Hepatocyte (in vitro differentiated cells): ENCODE results near the gene PDE7B. TPM values are rescaled to one million over a fixed set of nuclear protein-coding genes. Genes with fewer than 3 reads are reported as not detected.

Experiments used
- DNase-seq: peaks from one replicate; pipeline ENCODE4 v3.0.0-alpha.2; 2016; ENCODE audit warnings: low spot score
- H2AFZ ChIP-seq: fragments of 200-600 bp; sonication (generic); 2 replicates; pipeline ENCODE4 v1.6.0; 2016; ENCODE audit warnings: antibody characterized with exemption, mild to moderate bottlenecking
- H3K27ac ChIP-seq: fragments of 200-600 bp; sonication (generic); 2 replicates; pipeline ENCODE4 v1.5.1; 2016; ENCODE audit warnings: mild to moderate bottlenecking
- H3K27me3 ChIP-seq: fragments of 200-600 bp; sonication (generic); 2 replicates; pipeline ENCODE4 v1.6.1; 2016
- H3K36me3 ChIP-seq: fragments of 200-600 bp; sonication (generic); replicated peaks from 2 replicates; pipeline ENCODE4 v1.5.1; 2016; ENCODE audit warnings: low read depth; ENCODE audit not compliant: insufficient read depth
- H3K4me1 ChIP-seq: fragments of 200-600 bp; sonication (generic); 2 replicates; pipeline ENCODE4 v1.5.1; 2016; ENCODE audit warnings: mild to moderate bottlenecking, moderate library complexity; ENCODE audit not compliant: insufficient read depth
- H3K4me2 ChIP-seq: fragments of 200-600 bp; sonication (generic); 2 replicates; pipeline ENCODE4 v1.6.0; 2016
- H3K4me3 ChIP-seq: fragments of 200-600 bp; sonication (generic); 2 replicates; pipeline ENCODE4 v1.5.1; 2016; ENCODE audit warnings: mild to moderate bottlenecking
- H3K79me2 ChIP-seq: fragments of 200-600 bp; sonication (generic); 2 replicates; pipeline ENCODE4 v1.6.0; 2017; ENCODE audit warnings: mild to moderate bottlenecking
- H3K9me2 ChIP-seq: fragments of 200-600 bp; sonication (generic); replicated peaks from 2 replicates; pipeline ENCODE4 v1.6.0; 2017; ENCODE audit warnings: mild to moderate bottlenecking; ENCODE audit not compliant: insufficient read depth
- H3K9me3 ChIP-seq: fragments of 200-600 bp; sonication (generic); 2 replicates; pipeline ENCODE4 v1.5.1; 2016; ENCODE audit warnings: low read depth, mild to moderate bottlenecking
- H4K20me1 ChIP-seq: fragments of 200-600 bp; sonication (generic); 2 replicates; pipeline ENCODE4 v1.6.0; 2016; ENCODE audit warnings: mild to moderate bottlenecking; ENCODE audit not compliant: insufficient read depth, poor library complexity, severe bottlenecking
- EZH2 ChIP-seq: fragments of 200-600 bp; sonication (generic); IDR thresholded peaks from 2 replicates; pipeline ENCODE4 v1.6.1; 2016; ENCODE audit warnings: antibody characterized with exemption, mild to moderate bottlenecking, borderline replicate concordance
- EZH2phosphoT487 ChIP-seq: fragments of 200-600 bp; sonication (generic); IDR thresholded peaks from one replicate; pipeline ENCODE4 v1.6.1; 2018; ENCODE audit warnings: antibody characterized with exemption, mild to moderate bottlenecking, low read depth, moderate library complexity; ENCODE audit not compliant: unreplicated experiment, severe bottlenecking
- WGBS: methylation state at CpG from one replicate; pipeline ENCODE4 v1.1.6; 2016; ENCODE audit warnings: low lambda C conversion rate; ENCODE audit errors: missing lambda C conversion rate; 5-methylcytosine and 5-hydroxymethylcytosine counted together
- polyA plus RNA-seq: library from polyadenylated mRNA; unstranded; fragments of >200 nt; fragmentation: Nextera tagmentation; extraction: Ambion mirVana; gene quantifications from 2 replicates; pipeline ENCODE4 v1.2.1, GENCODE V29; 2016
- total RNA-seq: library from RNA; depleted of rRNA; stranded (reverse); fragments of >200 nt; gene quantifications from 2 replicates; pipeline ENCODE4 v1.2.3, GENCODE V29; 2014
- TF ChIP-seq, protein P1 (sequence below): fragments of 200-600 bp; sonication (generic); IDR thresholded peaks from 2 replicates; pipeline ENCODE4 v1.5.1; 2016; ENCODE audit warnings: antibody characterized with exemption, mild to moderate bottlenecking; ENCODE audit not compliant: poor library complexity

Gene PDE7B
- total and polyA plus RNA-seq, 2 experiments from 2014 or later: 3.4 to 7.2 TPM

DNA sequence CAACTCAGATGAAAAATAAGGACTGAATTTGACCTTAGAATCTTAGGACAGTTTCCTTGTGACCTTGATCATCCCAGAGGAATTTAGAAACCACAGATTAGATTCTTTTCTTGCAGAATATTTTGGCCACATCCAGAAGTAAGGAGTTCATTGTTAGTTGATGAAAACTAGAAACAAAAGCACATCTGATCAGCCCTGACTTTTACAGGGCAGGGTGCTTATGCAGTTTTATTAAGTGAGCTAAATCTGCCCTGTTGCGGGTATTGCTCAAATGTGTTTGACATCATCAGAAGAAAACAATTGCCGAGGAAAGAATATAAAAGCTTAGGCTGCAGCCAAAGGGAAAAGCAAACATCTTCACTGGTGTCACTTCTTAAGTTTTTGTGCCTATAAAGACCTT, 297.8 kb downstream of the PDE7B start:
- Histone ChIP-seq H3K4me1 (peaks cover 7% of the 10 kb centered on the region), H3K36me3 (no peaks in the 10 kb centered on the region), H3K27ac (no peak overlapping the region), H3K9me3 (no peaks in the 10 kb centered on the region), H3K79me2 (no peaks in the 10 kb centered on the region), H3K27me3 (no peaks in the 10 kb centered on the region), H3K4me2 (no peak overlapping the region), H3K4me3 (no peak overlapping the region), H4K20me1 (no peaks in the 10 kb centered on the region), H3K9me2 (no peaks in the 10 kb centered on the region), H2AFZ (no peak overlapping the region)
- DNase-seq: no peak
- 70% methylated on average over 2 of the region's 2 CpGs for WGBS
- TF ChIP-seq, protein P1, sequence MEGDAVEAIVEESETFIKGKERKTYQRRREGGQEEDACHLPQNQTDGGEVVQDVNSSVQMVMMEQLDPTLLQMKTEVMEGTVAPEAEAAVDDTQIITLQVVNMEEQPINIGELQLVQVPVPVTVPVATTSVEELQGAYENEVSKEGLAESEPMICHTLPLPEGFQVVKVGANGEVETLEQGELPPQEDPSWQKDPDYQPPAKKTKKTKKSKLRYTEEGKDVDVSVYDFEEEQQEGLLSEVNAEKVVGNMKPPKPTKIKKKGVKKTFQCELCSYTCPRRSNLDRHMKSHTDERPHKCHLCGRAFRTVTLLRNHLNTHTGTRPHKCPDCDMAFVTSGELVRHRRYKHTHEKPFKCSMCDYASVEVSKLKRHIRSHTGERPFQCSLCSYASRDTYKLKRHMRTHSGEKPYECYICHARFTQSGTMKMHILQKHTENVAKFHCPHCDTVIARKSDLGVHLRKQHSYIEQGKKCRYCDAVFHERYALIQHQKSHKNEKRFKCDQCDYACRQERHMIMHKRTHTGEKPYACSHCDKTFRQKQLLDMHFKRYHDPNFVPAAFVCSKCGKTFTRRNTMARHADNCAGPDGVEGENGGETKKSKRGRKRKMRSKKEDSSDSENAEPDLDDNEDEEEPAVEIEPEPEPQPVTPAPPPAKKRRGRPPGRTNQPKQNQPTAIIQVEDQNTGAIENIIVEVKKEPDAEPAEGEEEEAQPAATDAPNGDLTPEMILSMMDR: no peak
- TF ChIP-seq EZH2phosphoT487 (no peak), EZH2 (no peak)

DNA sequence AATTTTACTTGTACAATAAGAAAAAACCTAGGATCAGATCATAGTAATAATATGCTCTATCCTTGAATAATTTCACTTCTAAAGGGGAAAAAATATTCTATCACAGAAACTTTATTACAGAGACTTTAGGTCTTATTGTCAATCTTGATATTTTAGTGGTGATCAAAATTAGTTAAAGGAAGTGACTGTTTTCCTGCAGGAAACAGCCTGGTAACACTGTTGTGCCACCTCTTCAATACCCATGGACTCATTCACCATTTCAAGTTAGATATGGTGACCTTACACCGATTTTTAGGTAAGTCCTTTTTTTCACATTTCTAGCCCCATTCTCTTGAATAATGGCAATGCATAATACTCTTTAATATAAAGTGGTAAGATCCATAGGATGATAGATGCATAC, 299.5 kb downstream of the PDE7B start:
- Histone ChIP-seq H3K9me3 (no peaks in the 10 kb centered on the region), H3K79me2 (no peaks in the 10 kb centered on the region), H3K27ac (no peak overlapping the region), H3K4me2 (no peak overlapping the region), H3K27me3 (no peaks in the 10 kb centered on the region), H3K4me1 (peaks cover 10% of the 10 kb centered on the region), H3K9me2 (no peaks in the 10 kb centered on the region), H2AFZ (no peak overlapping the region), H3K4me3 (no peak overlapping the region), H4K20me1 (no peaks in the 10 kb centered on the region), H3K36me3 (no peaks in the 10 kb centered on the region)
- 96% methylated on average over 1 of the region's 1 CpG for WGBS
- no peak for TF ChIP-seq EZH2
- TF ChIP-seq, protein P1: no peak
- TF ChIP-seq EZH2phosphoT487: no peak
- no peak for DNase-seq

DNA sequence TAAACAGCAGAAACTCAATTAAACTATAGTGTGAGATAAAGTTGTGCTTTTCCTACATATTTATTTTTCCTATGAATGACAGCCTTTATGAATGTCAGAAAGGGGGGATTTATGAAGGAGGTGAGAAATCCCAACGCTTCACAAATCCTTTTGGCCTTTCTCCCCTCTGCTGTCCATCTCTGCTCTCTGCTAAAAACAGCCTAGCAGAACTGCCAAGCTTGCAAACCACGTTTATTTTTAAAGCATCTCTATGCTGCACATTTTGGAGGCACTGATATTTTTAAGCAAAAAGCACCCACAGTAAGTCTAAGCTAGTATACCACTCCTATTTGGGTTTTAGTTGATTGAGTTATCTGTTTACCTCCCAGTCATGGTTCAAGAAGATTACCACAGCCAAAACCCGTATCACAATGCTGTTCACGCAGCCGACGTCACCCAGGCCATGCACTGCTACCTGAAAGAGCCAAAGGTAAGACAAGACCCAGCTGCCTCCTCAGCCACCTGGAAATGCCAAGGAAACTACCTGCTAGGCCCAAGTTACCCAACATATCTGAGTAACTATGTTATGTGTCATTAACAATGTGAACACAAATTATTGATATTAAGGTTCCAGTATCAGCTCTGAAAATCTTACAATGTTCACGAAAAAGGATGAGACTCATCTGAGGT, 302.3 kb downstream of the PDE7B start:
- Histone ChIP-seq H3K4me3 (no peak overlapping the region), H3K27ac (no peak overlapping the region), H2AFZ (no peak overlapping the region), H3K4me1 (peaks cover 10% of the 10 kb centered on the region), H3K9me2 (no peaks in the 10 kb centered on the region), H3K27me3 (no peaks in the 10 kb centered on the region), H3K79me2 (no peaks in the 10 kb centered on the region), H3K4me2 (no peak overlapping the region), H3K9me3 (no peaks in the 10 kb centered on the region), H3K36me3 (no peaks in the 10 kb centered on the region), H4K20me1 (no peaks in the 10 kb centered on the region)
- 95% methylated on average over 7 of the region's 7 CpGs for WGBS
- TF ChIP-seq EZH2 (no peak), EZH2phosphoT487 (no peak)
- TF ChIP-seq, protein P1: no peak
- no peak for DNase-seq

DNA sequence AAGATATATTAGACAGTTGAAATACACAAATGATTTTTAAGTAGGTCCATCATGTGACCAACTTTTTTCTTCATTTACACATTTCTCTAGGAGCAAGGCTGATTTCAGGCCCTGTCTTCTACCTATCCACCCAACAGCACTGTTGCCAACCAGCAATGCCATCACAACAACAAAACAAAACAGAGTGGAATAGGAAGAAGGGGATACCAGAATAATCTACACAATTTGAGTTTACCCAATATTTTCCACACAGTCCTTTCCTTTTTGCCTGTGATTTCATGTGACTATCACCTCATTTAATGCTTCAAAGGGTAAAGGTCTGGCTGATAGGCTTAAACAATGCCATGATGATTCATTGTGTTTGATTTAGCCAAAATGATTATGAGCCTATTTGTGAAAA, 303.7 kb downstream of the PDE7B start:
- peaks cover 13% of the 10 kb centered on the region for H3K4me1 ChIP-seq
- no peak for DNase-seq
- no peaks in the 10 kb centered on the region for H4K20me1 ChIP-seq
- no peaks in the 10 kb centered on the region for H3K9me3 ChIP-seq
- no peaks in the 10 kb centered on the region for H3K36me3 ChIP-seq
- H3K79me2 ChIP-seq: no peaks in the 10 kb centered on the region
- H3K4me2 ChIP-seq: no peak overlapping the region
- H2AFZ ChIP-seq: no peak overlapping the region
- no peak overlapping the region for H3K27ac ChIP-seq
- no peaks in the 10 kb centered on the region for H3K27me3 ChIP-seq
- no peaks in the 10 kb centered on the region for H3K9me2 ChIP-seq
- no peak overlapping the region for H3K4me3 ChIP-seq
- TF ChIP-seq EZH2: no peak
- TF ChIP-seq, protein P1: no peak
- no peak for TF ChIP-seq EZH2phosphoT487
